ENCODE measurements around the gene GFM2. TPM values are rescaled to one million over a fixed set of nuclear protein-coding genes. Genes with fewer than 3 reads are reported as not detected.
A peak's percentile ranks its signal among the peaks of the same experiment; 100 is the strongest.
"Not testable (repeated sequence)": the region's sequence is repeated elsewhere in the genome, so short reads cannot be mapped to it uniquely, and the experiment has no call there.

GFM2 gene, protein sequence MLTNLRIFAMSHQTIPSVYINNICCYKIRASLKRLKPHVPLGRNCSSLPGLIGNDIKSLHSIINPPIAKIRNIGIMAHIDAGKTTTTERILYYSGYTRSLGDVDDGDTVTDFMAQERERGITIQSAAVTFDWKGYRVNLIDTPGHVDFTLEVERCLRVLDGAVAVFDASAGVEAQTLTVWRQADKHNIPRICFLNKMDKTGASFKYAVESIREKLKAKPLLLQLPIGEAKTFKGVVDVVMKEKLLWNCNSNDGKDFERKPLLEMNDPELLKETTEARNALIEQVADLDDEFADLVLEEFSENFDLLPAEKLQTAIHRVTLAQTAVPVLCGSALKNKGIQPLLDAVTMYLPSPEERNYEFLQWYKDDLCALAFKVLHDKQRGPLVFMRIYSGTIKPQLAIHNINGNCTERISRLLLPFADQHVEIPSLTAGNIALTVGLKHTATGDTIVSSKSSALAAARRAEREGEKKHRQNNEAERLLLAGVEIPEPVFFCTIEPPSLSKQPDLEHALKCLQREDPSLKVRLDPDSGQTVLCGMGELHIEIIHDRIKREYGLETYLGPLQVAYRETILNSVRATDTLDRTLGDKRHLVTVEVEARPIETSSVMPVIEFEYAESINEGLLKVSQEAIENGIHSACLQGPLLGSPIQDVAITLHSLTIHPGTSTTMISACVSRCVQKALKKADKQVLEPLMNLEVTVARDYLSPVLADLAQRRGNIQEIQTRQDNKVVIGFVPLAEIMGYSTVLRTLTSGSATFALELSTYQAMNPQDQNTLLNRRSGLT
- 62.3 TPM for polyA plus RNA-seq (ENCODE audit: insufficient read length)
- long read RNA-seq, donor 1, partial matches to known transcripts, result 757 of 761 reads
- long read RNA-seq, donor 1, other reads (novel, unspliced or antisense), result 0 of 761 reads
- long read RNA-seq, donor 2, transcript GFM2-201 (21 exons, 3,249 nt), result major isoform, 5 of 678 reads
- long read RNA-seq, donor 2, partial matches to known transcripts, result 529 of 678 reads
- long read RNA-seq, donor 2, other reads (novel, unspliced or antisense), result 144 of 678 reads
- long read RNA-seq, donor 3, partial matches to known transcripts, result 417 of 420 reads
- long read RNA-seq, donor 3, other reads (novel, unspliced or antisense), result 0 of 420 reads
- long read RNA-seq, donor 4, result 0 reads
- long read RNA-seq, donor 5, transcript GFM2-201 (21 exons, 3,249 nt), result major isoform, 9 of 814 reads
- long read RNA-seq, donor 5, partial matches to known transcripts, result 796 of 814 reads
- long read RNA-seq, donor 5, other reads (novel, unspliced or antisense), result 8 of 814 reads
- long read RNA-seq, donor 6, partial matches to known transcripts, result 981 of 1,119 reads
- long read RNA-seq, donor 6, other reads (novel, unspliced or antisense), result 137 of 1,119 reads
- long read RNA-seq, donor 7, transcript GFM2-201 (21 exons, 3,249 nt), result major isoform, 7 of 1,186 reads
- long read RNA-seq, donor 7, partial matches to known transcripts, result 909 of 1,186 reads
- long read RNA-seq, donor 7, other reads (novel, unspliced or antisense), result 270 of 1,186 reads
- long read RNA-seq, donor 8, partial matches to known transcripts, result 407 of 408 reads
- long read RNA-seq, donor 8, other reads (novel, unspliced or antisense), result 0 of 408 reads

DNA sequence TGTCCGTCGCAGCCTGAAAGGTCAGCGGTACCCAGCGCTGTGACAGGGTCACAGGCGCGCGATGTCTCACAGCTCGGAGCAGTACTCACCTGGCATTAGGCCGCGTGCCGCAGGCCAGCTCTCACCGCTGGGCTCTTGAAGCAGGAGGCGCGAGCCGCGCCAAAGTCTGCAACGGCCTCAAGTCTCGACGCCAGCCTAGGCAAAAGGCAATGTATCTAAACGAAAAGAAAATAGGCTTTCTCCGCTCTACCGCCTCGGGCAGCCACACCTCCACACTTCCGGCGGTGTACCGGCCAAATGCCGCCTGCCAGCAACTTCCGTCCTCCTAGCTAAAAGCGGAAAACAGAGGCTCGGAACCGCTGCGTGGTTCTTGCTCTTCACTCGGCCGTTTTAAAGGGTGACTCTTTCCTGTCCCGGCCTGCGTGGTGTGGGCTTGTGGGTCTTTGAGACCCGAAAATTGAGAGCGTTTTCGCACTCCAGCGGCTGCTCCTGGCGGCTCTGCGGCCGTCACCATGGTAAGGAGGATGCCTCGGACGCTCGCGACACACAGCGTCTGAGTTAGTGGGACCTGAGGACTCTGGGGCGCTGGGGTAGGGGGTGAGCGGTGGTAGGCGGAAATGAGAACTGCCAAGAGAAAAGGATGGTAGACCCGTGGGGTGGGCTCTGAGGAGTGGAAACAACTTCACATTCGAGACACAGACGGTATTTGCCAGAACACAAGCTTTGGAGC is at the start of gene GFM2, which contains the start of gene NSA2:
GFM2 (minus strand) TSS at position 269 of the 730 bp plus-strand sequence. CDS start 3,375 bp downstream, outside the sequence.
NSA2 (plus strand) TSS at position 401 of the 730 bp plus-strand sequence; CDS start at position 513, 112 bp downstream.
- peak; percentile 95 for DNase-seq

DNA sequence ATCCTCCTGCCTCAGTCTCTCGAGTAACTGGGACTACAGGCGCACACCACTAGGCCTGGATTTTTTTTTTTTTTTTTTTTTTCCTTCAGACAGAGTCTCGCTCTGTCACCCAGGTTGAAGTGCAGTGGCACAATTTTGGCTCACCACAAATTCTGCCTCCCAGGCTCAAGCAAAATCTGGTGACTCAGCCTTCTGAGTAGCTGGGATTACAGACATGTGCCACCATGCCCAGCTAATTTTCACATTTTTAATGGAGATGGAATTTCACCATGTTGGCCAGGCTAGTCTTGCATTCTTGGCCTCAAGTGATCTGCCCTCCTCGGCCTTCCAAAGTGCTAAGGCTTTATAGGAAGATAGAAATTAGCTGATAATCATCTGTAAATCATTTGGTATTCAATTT is 44.0 kb upstream of the GFM2 start:
- DNase-seq, result no peak

- DNase-seq, result no peak
Observed at GRCh38 chr5:74801941-74802340, 35.0 kb upstream of the GFM2 start.

- no peak for DNase-seq
Observed at GRCh38 chr5:74801197-74801596, 34.3 kb upstream of the GFM2 start.

DNA sequence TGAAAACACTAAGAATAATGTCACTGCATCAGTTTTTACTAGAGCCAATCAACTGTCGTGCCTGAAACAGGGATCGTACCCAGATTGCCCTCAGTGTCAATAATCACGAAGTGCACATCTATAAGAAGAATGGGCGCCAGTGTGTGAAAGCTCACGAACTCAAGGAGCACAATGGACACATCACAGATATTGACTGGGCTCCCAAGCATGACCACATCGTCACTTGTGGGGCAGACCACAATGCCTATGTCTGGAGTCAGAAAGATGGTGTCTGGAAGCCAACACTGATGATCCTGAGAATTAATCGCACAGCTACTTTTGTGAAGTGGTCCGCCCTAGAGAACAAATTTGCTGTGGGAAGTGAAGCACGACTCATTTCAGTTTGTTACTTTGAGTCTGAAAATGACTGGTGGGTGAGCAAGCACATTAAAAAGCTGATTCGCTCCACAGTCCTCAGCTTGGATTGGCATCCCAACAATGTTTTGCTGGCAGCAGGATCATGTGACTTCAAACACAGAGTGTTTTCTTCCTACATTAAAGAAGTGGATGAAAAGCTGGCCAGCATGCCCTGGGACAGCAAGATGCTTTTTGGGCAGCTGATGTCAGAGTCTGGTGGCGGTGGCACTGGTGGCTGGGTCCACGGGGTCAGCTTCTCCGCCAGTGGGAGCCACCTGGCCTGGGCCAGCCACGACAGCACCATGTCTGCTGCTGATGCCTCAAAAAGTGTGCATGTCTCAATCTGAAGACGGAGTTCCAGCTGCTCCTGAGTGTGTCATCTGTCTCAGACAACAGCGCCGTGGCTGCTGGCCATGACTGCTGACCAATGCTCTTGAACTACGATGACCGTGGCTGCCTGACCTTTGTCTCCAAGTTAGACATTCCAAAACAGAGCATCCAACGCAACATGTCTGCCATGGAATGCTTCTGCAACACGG is 32.3 kb upstream of the GFM2 start:
- no peak for DNase-seq

DNA sequence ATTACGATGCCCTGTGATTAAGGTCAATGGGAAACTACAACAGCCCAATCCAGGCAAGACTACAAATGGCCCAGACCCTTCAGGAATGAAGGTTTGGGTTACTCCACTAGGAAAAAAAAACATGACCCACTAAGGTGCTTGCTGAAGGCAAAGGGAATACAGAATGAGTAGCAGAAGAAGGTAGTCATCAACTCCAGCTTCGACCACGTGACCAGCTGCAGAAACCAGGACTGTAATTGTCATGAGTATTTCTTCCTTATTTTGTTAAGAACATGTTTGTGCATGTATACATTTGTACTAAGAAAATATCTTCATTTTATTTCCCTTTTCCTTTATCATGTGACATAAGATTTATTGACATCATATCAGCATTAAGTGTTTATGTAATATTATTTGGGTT is 24.8 kb upstream of the GFM2 start:
- DNase-seq, result not testable (repeated sequence)

GRCh38 chr5:74787424-74787823 is 20.5 kb upstream of the GFM2 start:
- no peak for DNase-seq

DNA sequence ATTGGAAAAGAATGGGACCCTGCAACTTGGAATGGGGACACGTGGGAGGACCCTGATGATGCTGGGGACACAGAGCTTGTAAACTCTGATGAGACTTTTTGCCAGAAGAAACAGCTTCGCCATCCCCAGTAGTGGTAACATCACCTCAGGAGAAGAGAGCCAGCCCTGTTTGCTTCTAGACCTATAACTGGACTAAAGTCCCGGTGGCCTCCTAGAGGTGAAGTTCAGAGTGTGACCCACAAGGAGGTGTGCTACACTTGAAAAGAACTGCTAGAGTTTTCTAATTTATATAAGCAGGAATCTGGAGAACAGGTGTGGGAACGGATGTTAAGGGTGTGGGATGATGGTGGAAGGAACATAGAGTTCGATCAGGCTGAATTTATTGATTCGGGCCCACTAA is 19.9 kb upstream of the GFM2 start:
- DNase-seq, result no peak

- DNase-seq, result no peak
Observed at GRCh38 chr5:74778609-74779008, 11.7 kb upstream of the GFM2 start.

GRCh38 chr5:74772359-74772758 is 5.4 kb upstream of the GFM2 start:
- DNase-seq, result no peak

DNA sequence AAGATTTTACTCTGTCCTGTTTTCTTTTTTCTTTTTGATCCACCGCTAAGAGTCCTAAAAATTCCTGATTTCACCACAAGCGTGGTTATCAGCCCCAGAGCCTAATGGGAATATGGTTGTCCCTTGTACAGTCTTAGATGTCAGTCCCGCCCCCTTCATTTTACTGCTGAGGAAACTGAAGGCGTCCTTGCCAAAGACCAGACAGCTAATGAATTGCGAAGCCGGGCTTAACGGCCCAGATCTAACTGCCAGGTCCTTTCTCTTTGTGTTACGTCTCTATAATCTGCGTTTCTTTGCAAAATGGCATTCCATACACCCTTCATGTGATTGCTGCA is 629 bp upstream of the GFM2 start:
- DNase-seq, result peak; percentile 38

DNA sequence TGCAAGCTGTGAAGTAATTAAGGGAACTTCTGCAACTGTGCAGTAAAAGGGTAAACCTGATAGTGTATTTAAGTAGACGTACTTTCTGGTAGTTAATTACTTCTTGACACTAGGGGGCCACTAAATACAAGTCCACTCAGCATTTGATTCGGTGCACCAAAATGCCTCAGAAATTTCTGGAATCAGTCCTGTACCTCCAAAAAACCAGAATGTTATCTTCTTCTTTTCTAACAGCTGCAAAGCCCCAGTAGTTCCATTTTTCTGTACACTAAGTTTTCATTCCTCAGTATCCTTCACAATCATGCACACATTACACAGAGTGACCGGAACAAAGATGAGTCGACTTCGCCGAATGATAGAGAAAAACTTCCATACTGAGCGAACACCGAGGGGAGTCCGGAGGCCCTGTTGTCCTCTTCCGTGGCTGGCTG is 484 bp downstream of the GFM2 start:
- DNase-seq, result peak; percentile 26

- no peak for DNase-seq
Observed at GRCh38 chr5:74765929-74766328, 988 bp downstream of the GFM2 start.

GRCh38 chr5:74765201-74765600 is 1.7 kb downstream of the GFM2 start:
- DNase-seq, result no peak

- DNase-seq, result no peak
Observed at GRCh38 chr5:74763504-74763903, 3.4 kb downstream of the GFM2 start.

DNA sequence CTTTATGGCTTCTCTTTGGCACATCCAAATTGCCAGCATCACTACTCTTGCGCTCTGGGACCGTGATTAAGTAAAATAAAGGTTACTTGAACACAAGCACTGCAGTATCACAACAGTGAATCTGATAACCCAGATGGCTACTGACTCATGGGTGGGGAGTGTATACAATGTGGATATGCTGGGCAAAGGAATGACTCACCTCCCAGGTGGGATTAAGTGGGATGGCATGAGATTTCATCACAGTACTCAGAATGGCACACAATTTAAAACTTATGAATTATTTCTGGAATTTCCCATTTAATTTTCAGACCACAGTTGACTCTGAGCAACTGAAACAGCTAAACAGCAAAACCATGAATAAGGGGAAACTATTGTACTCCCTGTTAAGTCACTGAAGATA is 4.3 kb downstream of the GFM2 start:
- DNase-seq, result no peak

DNA sequence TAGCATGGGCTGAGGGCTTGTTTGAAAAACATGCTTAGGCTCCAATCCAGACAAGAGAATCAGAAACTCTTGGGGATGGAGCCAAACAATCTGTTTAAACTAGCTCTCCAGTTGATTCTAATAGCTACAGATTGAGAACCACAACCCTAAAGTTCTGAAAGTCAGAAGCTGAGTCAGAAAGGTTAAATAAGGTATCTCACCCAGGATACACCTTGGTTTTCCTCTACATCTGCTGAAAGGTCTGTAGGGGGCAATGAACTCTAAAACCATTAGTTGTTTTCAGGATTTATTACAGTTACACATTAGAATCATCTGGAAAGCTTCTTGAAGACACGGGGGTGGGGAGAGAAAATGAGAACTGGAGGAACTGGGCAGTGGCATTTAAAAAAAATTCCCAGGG is 5.7 kb downstream of the GFM2 start:
- DNase-seq, result no peak

- DNase-seq, result not testable (repeated sequence)
Observed at GRCh38 chr5:74748742-74749141, 18.2 kb downstream of the GFM2 start.

DNA sequence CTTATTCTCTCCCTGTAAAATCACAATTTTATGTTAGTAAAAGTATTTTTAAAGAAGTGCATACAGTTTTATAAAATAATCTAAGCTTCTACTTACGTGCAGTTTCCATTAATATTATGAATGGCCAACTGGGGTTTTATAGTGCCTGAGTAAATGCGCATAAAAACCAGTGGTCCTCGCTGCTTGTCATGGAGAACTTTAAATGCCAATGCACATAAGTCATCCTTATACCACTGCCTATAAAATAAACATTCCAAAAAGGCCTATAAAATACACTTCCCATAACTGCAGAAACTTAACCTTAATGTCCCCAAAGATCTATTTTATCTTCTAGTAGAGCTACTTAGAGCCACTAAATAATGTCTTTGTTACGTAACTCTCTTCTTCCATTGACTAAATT is 28.5 kb downstream of the GFM2 start:
- DNase-seq, result no peak

GRCh38 chr5:74736759-74737158 is 30.2 kb downstream of the GFM2 start:
- no peak for DNase-seq
